ENCODE measurements around the gene C1QTNF7.

Gene C1QTNF7

GRCh38 chr4:15427701-15428100 is at the start of gene C1QTNF7:
Gene C1QTNF7 (plus strand): TSS chr4:15428033. CDS start chr4:15435744, 7,711 bp downstream.
- no peak for DNase-seq

- DNase-seq = no peak
Observed at GRCh38 chr4:15378062-15378461, 49.8 kb upstream of the C1QTNF7 start.

GRCh38 chr4:15378493-15378892 is 49.3 kb upstream of the C1QTNF7 start:
- DNase-seq = no peak

GRCh38 chr4:15381806-15382338 is 46.0 kb upstream of the C1QTNF7 start:
- no peak for DNase-seq

GRCh38 chr4:15382669-15383273 is 45.1 kb upstream of the C1QTNF7 start:
- DNase-seq = no peak

- DNase-seq = no peak
Observed at GRCh38 chr4:15385515-15385914, 42.3 kb upstream of the C1QTNF7 start.

GRCh38 chr4:15385928-15386327 is 41.9 kb upstream of the C1QTNF7 start:
- DNase-seq = no peak

- no peak for DNase-seq
Observed at GRCh38 chr4:15390494-15390893, 37.3 kb upstream of the C1QTNF7 start.

GRCh38 chr4:15392053-15392805 is 35.6 kb upstream of the C1QTNF7 start:
- no peak for DNase-seq

GRCh38 chr4:15395311-15395710 is 32.5 kb upstream of the C1QTNF7 start:
- no peak for DNase-seq

GRCh38 chr4:15396157-15396800 is 31.6 kb upstream of the C1QTNF7 start:
- peak in 3 of 4 experiments; percentile 5 to 18 (median 5) for DNase-seq

GRCh38 chr4:15398001-15398400 is 29.8 kb upstream of the C1QTNF7 start:
- DNase-seq = no peak

- no peak for DNase-seq
Observed at GRCh38 chr4:15398732-15399131, 29.1 kb upstream of the C1QTNF7 start.

- DNase-seq = no peak
Observed at GRCh38 chr4:15400226-15400625, 27.6 kb upstream of the C1QTNF7 start.

- DNase-seq = no peak
Observed at GRCh38 chr4:15400981-15401671, 26.7 kb upstream of the C1QTNF7 start.

GRCh38 chr4:15402146-15402545 is 25.7 kb upstream of the C1QTNF7 start:
- DNase-seq = no peak

- DNase-seq = no peak
Observed at GRCh38 chr4:15402974-15403373, 24.9 kb upstream of the C1QTNF7 start.

- DNase-seq = no peak
Observed at GRCh38 chr4:15405018-15405417, 22.8 kb upstream of the C1QTNF7 start.

GRCh38 chr4:15410750-15411149 is 17.1 kb upstream of the C1QTNF7 start:
- DNase-seq = no peak

GRCh38 chr4:15412461-15412860 is 15.4 kb upstream of the C1QTNF7 start:
- no peak for DNase-seq

- no peak for DNase-seq
Observed at GRCh38 chr4:15413010-15413622, 14.7 kb upstream of the C1QTNF7 start.

- DNase-seq = no peak
Observed at GRCh38 chr4:15413623-15414019, 14.2 kb upstream of the C1QTNF7 start.

Measured in activated CD4-positive, CD25-positive, alpha-beta regulatory T cell (primary cell).